ENCODE results near the gene GPC5. TPM values are rescaled to one million over a fixed set of nuclear protein-coding genes. Genes with fewer than 3 reads are reported as not detected.

The GPC5 gene
- total RNA-seq, 2 experiments from 2014 or later = 0.63 to 0.66 TPM

- ATAC-seq (no peak), DNase-seq (no peak)
- H3K4me1 Mint-ChIP-seq = no peaks in the 10 kb centered on the region
- H3K36me3 Mint-ChIP-seq (ENCODE audit: low read depth) = no peaks in the 10 kb centered on the region
- peaks cover 3% of the 10 kb centered on the region for H3K9me3 Mint-ChIP-seq (ENCODE audit: low read depth)
- intact Hi-C loops (cut with DNase I, micrococcal nuclease) = no loop called here
- CTCF ChIA-PET = no interaction called here
- POLR2A ChIA-PET = no interaction called here
- H3K4me3 Mint-ChIP-seq = no peak overlapping the region
- no peak overlapping the region for H3K27ac Mint-ChIP-seq
- no peaks in the 10 kb centered on the region for H3K27me3 Mint-ChIP-seq
Measured at GRCh38 chr13:92097337-92097903, 699.0 kb downstream of the GPC5 start.

- intact Hi-C loops (cut with DNase I, micrococcal nuclease) = no loop called here
- ATAC-seq = no peak
- H3K36me3 Mint-ChIP-seq (ENCODE audit: low read depth) = no peaks in the 10 kb centered on the region
- no peaks in the 10 kb centered on the region for H3K27me3 Mint-ChIP-seq
- H3K9me3 Mint-ChIP-seq (ENCODE audit: low read depth) = peaks cover 2% of the 10 kb centered on the region
- no peaks in the 10 kb centered on the region for H3K4me1 Mint-ChIP-seq
- ChIA-PET POLR2A (no interaction called here), CTCF (no interaction called here)
- H3K4me3 Mint-ChIP-seq = no peak overlapping the region
- no peak for DNase-seq
- H3K27ac Mint-ChIP-seq = no peak overlapping the region
Measured at GRCh38 chr13:92101801-92102200, 703.4 kb downstream of the GPC5 start.

- Mint-ChIP-seq H3K36me3 (ENCODE audit: low read depth) (no peaks in the 10 kb centered on the region), H3K27ac (no peak overlapping the region), H3K4me3 (no peak overlapping the region), H3K9me3 (ENCODE audit: low read depth) (no peaks in the 10 kb centered on the region), H3K27me3 (no peaks in the 10 kb centered on the region), H3K4me1 (no peaks in the 10 kb centered on the region)
- intact Hi-C loops (cut with DNase I, micrococcal nuclease) = no loop called here
- DNase-seq = no peak
- no peak for ATAC-seq
- POLR2A ChIA-PET = no interaction called here
- CTCF ChIA-PET = interaction anchor here (0.7 kb wide), 1 partner anchor 10 kb away, joined by 4 read pairs; no protein-coding TSS in a partner anchor
Measured at GRCh38 chr13:92103689-92104153, 705.3 kb downstream of the GPC5 start.

- Mint-ChIP-seq H3K9me3 (ENCODE audit: low read depth) (peaks cover 4% of the 10 kb centered on the region), H3K4me3 (no peak overlapping the region), H3K27me3 (no peaks in the 10 kb centered on the region), H3K4me1 (no peaks in the 10 kb centered on the region), H3K27ac (no peak overlapping the region), H3K36me3 (ENCODE audit: low read depth) (no peaks in the 10 kb centered on the region)
- DNase-seq (no peak), ATAC-seq (no peak)
- POLR2A ChIA-PET = no interaction called here
- CTCF ChIA-PET = no interaction called here
- intact Hi-C loops (cut with DNase I, micrococcal nuclease) = no loop called here
Measured at GRCh38 chr13:92122186-92122853, 723.9 kb downstream of the GPC5 start.

- CTCF ChIA-PET = no interaction called here
- H3K36me3 Mint-ChIP-seq (ENCODE audit: low read depth) = no peaks in the 10 kb centered on the region
- no peak overlapping the region for H3K4me3 Mint-ChIP-seq
- no peaks in the 10 kb centered on the region for H3K4me1 Mint-ChIP-seq
- H3K27ac Mint-ChIP-seq = no peak overlapping the region
- DNase-seq = no peak
- ATAC-seq = no peak
- intact Hi-C loops (cut with DNase I, micrococcal nuclease) = no loop called here
- POLR2A ChIA-PET = no interaction called here
- H3K27me3 Mint-ChIP-seq = no peaks in the 10 kb centered on the region
- H3K9me3 Mint-ChIP-seq (ENCODE audit: low read depth) = peaks cover 4% of the 10 kb centered on the region
Measured at GRCh38 chr13:92126399-92126798, 728.0 kb downstream of the GPC5 start.

- ChIA-PET CTCF (no interaction called here), POLR2A (no interaction called here)
- Mint-ChIP-seq H3K4me3 (no peak overlapping the region), H3K4me1 (no peaks in the 10 kb centered on the region), H3K36me3 (ENCODE audit: low read depth) (no peaks in the 10 kb centered on the region), H3K27me3 (no peaks in the 10 kb centered on the region), H3K9me3 (ENCODE audit: low read depth) (no peaks in the 10 kb centered on the region), H3K27ac (no peak overlapping the region)
- intact Hi-C loops (cut with DNase I, micrococcal nuclease) = no loop called here
- ATAC-seq = no peak
- DNase-seq = no peak
Measured at GRCh38 chr13:92135509-92135908, 737.1 kb downstream of the GPC5 start.

- Mint-ChIP-seq H3K4me3 (no peak overlapping the region), H3K36me3 (ENCODE audit: low read depth) (no peaks in the 10 kb centered on the region), H3K9me3 (ENCODE audit: low read depth) (no peaks in the 10 kb centered on the region), H3K27ac (no peak overlapping the region), H3K4me1 (no peaks in the 10 kb centered on the region), H3K27me3 (no peaks in the 10 kb centered on the region)
- intact Hi-C loops (cut with DNase I, micrococcal nuclease) = no loop called here
- POLR2A ChIA-PET = no interaction called here
- DNase-seq (no peak), ATAC-seq (no peak)
- CTCF ChIA-PET = no interaction called here
Measured at GRCh38 chr13:92136449-92137155, 738.2 kb downstream of the GPC5 start.

- intact Hi-C loops (cut with DNase I, micrococcal nuclease) = no loop called here
Measured at GRCh38 chr13:92137520-92137919, 739.1 kb downstream of the GPC5 start.

GRCh38 chr13:92143766-92144165, 745.3 kb downstream of the GPC5 start:
- Mint-ChIP-seq H3K4me3 (no peak overlapping the region), H3K9me3 (ENCODE audit: low read depth) (no peaks in the 10 kb centered on the region), H3K27ac (no peak overlapping the region), H3K27me3 (no peaks in the 10 kb centered on the region), H3K36me3 (ENCODE audit: low read depth) (no peaks in the 10 kb centered on the region), H3K4me1 (no peaks in the 10 kb centered on the region)
- POLR2A ChIA-PET = no interaction called here
- DNase-seq (no peak), ATAC-seq (no peak)
- intact Hi-C loops (cut with DNase I, micrococcal nuclease) = no loop called here
- CTCF ChIA-PET = no interaction called here

More at GRCh38 chr13:92137520-92137919, 739.1 kb downstream of the GPC5 start:
- Mint-ChIP-seq H3K9me3 (ENCODE audit: low read depth) (no peaks in the 10 kb centered on the region), H3K4me3 (no peak overlapping the region), H3K27me3 (no peaks in the 10 kb centered on the region), H3K4me1 (no peaks in the 10 kb centered on the region), H3K36me3 (ENCODE audit: low read depth) (no peaks in the 10 kb centered on the region), H3K27ac (no peak overlapping the region)
- DNase-seq = no peak
- ChIA-PET POLR2A (no interaction called here), CTCF (no interaction called here)
- ATAC-seq = no peak

GRCh38 chr13:92150606-92151005, 752.2 kb downstream of the GPC5 start:
- no peaks in the 10 kb centered on the region for H3K4me1 Mint-ChIP-seq
- ATAC-seq (no peak), DNase-seq (no peak)
- H3K27me3 Mint-ChIP-seq = no peaks in the 10 kb centered on the region
- H3K9me3 Mint-ChIP-seq (ENCODE audit: low read depth) = no peaks in the 10 kb centered on the region
- no peak overlapping the region for H3K27ac Mint-ChIP-seq
- CTCF ChIA-PET = no interaction called here
- intact Hi-C loops (cut with DNase I, micrococcal nuclease) = no loop called here
- no peak overlapping the region for H3K4me3 Mint-ChIP-seq
- no peaks in the 10 kb centered on the region for H3K36me3 Mint-ChIP-seq (ENCODE audit: low read depth)
- POLR2A ChIA-PET = no interaction called here

- ChIA-PET CTCF (no interaction called here), POLR2A (no interaction called here)
- Mint-ChIP-seq H3K27me3 (no peaks in the 10 kb centered on the region), H3K36me3 (ENCODE audit: low read depth) (no peaks in the 10 kb centered on the region), H3K27ac (no peak overlapping the region), H3K4me3 (no peak overlapping the region), H3K9me3 (ENCODE audit: low read depth) (no peaks in the 10 kb centered on the region), H3K4me1 (no peaks in the 10 kb centered on the region)
- no peak for DNase-seq
- intact Hi-C loops (cut with DNase I, micrococcal nuclease) = no loop called here
- no peak for ATAC-seq
Measured at GRCh38 chr13:92158346-92158745, 759.9 kb downstream of the GPC5 start.

GRCh38 chr13:92164822-92165221, 766.4 kb downstream of the GPC5 start:
- no peaks in the 10 kb centered on the region for H3K9me3 Mint-ChIP-seq (ENCODE audit: low read depth)
- ATAC-seq (no peak), DNase-seq (no peak)
- no peak overlapping the region for H3K27ac Mint-ChIP-seq
- no peaks in the 10 kb centered on the region for H3K36me3 Mint-ChIP-seq (ENCODE audit: low read depth)
- intact Hi-C loops (cut with DNase I, micrococcal nuclease) = no loop called here
- no peaks in the 10 kb centered on the region for H3K4me1 Mint-ChIP-seq
- POLR2A ChIA-PET = no interaction called here
- CTCF ChIA-PET = no interaction called here
- no peaks in the 10 kb centered on the region for H3K27me3 Mint-ChIP-seq
- no peak overlapping the region for H3K4me3 Mint-ChIP-seq
